M059J (cell line): ENCODE data around the gene GDNF. TPM values are rescaled to one million over a fixed set of nuclear protein-coding genes. Genes with fewer than 3 reads are reported as not detected.
"Not testable (repeated sequence)": the region's sequence is repeated elsewhere in the genome, so short reads cannot be mapped to it uniquely, and the experiment has no call there.

Experiments
- DNase-seq: peaks from one replicate; pipeline ENCODE4 v3.0.0-alpha.2; 2012; ENCODE audit warnings: low read depth
- total RNA-seq: library from RNA; depleted of rRNA; stranded (reverse); fragments of >200 nt; shearing (Covaris generic); gene quantifications from 2 replicates; pipeline ENCODE4 v1.2.3, GENCODE V29; 2014

GDNF gene
- total RNA-seq, 1 experiment from 2014 or later: 0.05 TPM

- no peak for DNase-seq
Measured at GRCh38 chr5:37816331-37816730, 23.5 kb downstream of the GDNF start.

- DNase-seq: no peak
Measured at GRCh38 chr5:37815913-37816312, 23.9 kb downstream of the GDNF start.

- peak; percentile 96 for DNase-seq
Measured at GRCh38 chr5:37814699-37815098, 25.1 kb downstream of the GDNF start.

- no peak for DNase-seq
Measured at GRCh38 chr5:37812365-37812764, 27.5 kb downstream of the GDNF start.

- DNase-seq: no peak
Measured at GRCh38 chr5:37811866-37812265, 28.0 kb downstream of the GDNF start.

GRCh38 chr5:37810311-37810710 lies 29.5 kb downstream of the GDNF start:
- no peak for DNase-seq

- DNase-seq: no peak
Measured at GRCh38 chr5:37808945-37809344, 30.9 kb downstream of the GDNF start.

GRCh38 chr5:37807621-37808301 lies 32.1 kb downstream of the GDNF start:
- DNase-seq: no peak

GRCh38 chr5:37807015-37807414 lies 32.8 kb downstream of the GDNF start:
- no peak for DNase-seq

- no peak for DNase-seq
Measured at GRCh38 chr5:37806476-37806875, 33.4 kb downstream of the GDNF start.

- DNase-seq: no peak
Measured at GRCh38 chr5:37806016-37806415, 33.8 kb downstream of the GDNF start.

GRCh38 chr5:37804401-37804800 lies 35.4 kb downstream of the GDNF start:
- DNase-seq: no peak

GRCh38 chr5:37803487-37803886 lies 36.4 kb downstream of the GDNF start:
- DNase-seq: no peak

GRCh38 chr5:37801521-37801920 lies 38.3 kb downstream of the GDNF start:
- DNase-seq: no peak

GRCh38 chr5:37799865-37800421 lies 39.9 kb downstream of the GDNF start:
- no peak for DNase-seq

GRCh38 chr5:37796435-37796834 lies 43.4 kb downstream of the GDNF start:
- not testable (repeated sequence) for DNase-seq

GRCh38 chr5:37795292-37795691 lies 44.5 kb downstream of the GDNF start:
- DNase-seq: not testable (repeated sequence)

GRCh38 chr5:37792975-37793631 lies 46.7 kb downstream of the GDNF start:
- DNase-seq: peak; percentile 94

- no peak for DNase-seq
Measured at GRCh38 chr5:37791321-37791720, 48.5 kb downstream of the GDNF start.

GRCh38 chr5:37789991-37790390 lies 49.9 kb downstream of the GDNF start:
- DNase-seq: peak; percentile 89

GRCh38 chr5:37787742-37788141 lies 52.1 kb downstream of the GDNF start:
- peak; percentile 29 for DNase-seq

GRCh38 chr5:37786862-37787519 lies 52.9 kb downstream of the GDNF start:
- peak; percentile 83 for DNase-seq

- DNase-seq: no peak
Measured at GRCh38 chr5:37786416-37786815, 53.4 kb downstream of the GDNF start.
